HG03571 (cell line): ENCODE results near the gene ACOT7.
"Not testable (repeated sequence)": the region's sequence is repeated elsewhere in the genome, so short reads cannot be mapped to it uniquely, and the experiment has no call there.

Experiments used
- ATAC-seq: cut with Tn5 transposase; IDR thresholded peaks from one replicate; pipeline ENCODE4 v1.9.1; 2021; ENCODE audit not compliant: unreplicated experiment

ACOT7 gene

GRCh38 chr1:6401673-6402072 lies 8.1 kb upstream of the ACOT7 start:
- ATAC-seq: no peak

- ATAC-seq: no peak
Observed at GRCh38 chr1:6399294-6399693, 5.7 kb upstream of the ACOT7 start.

GRCh38 chr1:6397844-6398441 lies 4.4 kb upstream of the ACOT7 start:
- no peak for ATAC-seq

- no peak for ATAC-seq
Observed at GRCh38 chr1:6396998-6397397, 3.4 kb upstream of the ACOT7 start.

GRCh38 chr1:6395781-6396244 lies 2.2 kb upstream of the ACOT7 start:
- ATAC-seq: not testable (repeated sequence)

DNA sequence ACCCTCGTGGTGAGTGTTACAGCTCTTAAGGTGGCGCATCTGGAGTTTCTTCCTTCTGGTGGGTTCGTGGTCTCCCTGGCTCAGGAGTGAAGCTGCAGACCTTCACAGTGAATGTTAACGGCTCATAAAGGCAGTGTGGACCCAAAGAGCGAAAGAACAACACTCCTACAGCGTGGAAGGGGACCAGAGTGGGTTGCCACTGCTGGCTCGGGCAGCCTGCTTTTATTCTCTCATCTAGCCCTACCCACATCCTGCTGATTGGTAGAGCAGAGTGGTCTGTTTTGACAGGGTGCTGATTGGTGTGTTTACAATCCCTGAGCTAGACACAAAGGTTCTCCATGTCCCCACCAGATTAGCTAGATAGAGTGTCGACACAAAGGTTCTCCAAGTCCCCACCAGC lies 1.6 kb upstream of the ACOT7 start:
- not testable (repeated sequence) for ATAC-seq

DNA sequence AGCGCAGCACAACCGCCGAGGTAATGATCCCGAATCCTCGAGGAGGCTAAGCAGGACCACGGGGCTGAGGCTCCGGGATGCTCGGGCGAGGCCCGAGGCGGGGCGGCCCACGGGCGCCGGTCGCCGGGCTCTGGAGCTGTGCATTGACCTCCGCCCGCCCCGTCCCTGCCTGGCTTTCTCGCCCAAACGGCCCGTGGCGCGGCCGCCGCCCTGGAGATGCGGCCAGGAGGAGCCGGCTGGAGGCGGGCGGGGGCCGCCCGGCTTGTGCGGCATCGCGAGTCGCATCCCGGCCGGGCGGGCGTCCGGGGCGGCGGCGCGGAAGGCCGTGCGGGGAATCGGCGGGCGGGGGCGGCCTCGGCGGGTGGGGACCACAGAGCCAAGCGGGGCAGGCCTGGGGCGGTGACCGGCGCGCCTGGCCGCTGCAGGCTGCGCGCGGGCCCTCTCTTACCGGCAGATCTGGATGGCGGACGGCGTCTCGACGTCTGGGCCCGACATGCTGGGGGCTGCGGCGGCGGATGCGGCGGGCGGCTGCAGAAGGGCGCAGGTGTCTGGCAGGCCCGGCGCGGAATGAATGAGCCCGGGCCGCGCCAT lies 663 bp downstream of the ACOT7 start:
- peak; percentile 8 for ATAC-seq

- no peak for ATAC-seq
Observed at GRCh38 chr1:6391951-6392808, 1.4 kb downstream of the ACOT7 start.

- no peak for ATAC-seq
Observed at GRCh38 chr1:6389971-6390370, 3.6 kb downstream of the ACOT7 start.

GRCh38 chr1:6386371-6386949 lies 7.1 kb downstream of the ACOT7 start:
- ATAC-seq: no peak

GRCh38 chr1:6385488-6386191 lies 7.9 kb downstream of the ACOT7 start:
- no peak for ATAC-seq

DNA sequence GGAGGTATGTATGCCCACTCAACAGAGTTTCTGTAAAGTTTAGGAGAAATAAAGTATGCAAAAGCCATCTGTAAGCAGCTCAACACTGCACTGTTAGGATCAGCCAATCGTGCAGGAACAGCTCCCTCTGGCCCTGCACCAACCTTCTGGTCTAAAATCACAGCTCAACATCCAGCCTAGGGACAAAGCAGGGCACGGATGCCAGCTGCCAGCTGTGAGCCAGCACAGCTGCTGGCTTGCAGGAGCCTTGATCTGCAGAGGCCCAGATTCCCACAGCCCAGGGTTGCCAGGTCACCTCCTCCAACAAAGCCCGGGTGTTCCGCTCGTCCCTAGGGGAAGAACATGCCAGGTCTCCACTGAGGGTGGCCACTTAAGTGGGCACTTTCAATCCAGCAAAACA lies 8.6 kb downstream of the ACOT7 start:
- no peak for ATAC-seq

- no peak for ATAC-seq
Observed at GRCh38 chr1:6384135-6384534, 9.4 kb downstream of the ACOT7 start.

DNA sequence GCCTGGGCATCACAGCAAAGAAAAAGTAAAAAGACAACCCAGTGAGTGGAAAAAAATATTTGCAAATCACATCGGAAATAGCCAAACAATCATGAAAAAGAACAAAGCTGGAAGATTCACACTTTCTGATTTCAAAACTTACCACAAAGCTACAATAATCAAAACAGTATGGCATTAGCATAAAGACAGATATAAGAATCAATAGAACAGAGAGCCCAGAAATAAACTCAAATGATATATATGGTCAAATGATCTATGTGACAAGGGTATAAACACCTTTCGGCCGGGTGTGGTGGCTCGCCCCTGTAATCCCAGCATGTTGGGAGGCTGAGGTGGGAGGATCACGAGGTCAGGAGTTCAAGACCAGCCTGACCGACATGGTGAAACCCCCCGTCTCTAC lies 13.5 kb downstream of the ACOT7 start:
- no peak for ATAC-seq

DNA sequence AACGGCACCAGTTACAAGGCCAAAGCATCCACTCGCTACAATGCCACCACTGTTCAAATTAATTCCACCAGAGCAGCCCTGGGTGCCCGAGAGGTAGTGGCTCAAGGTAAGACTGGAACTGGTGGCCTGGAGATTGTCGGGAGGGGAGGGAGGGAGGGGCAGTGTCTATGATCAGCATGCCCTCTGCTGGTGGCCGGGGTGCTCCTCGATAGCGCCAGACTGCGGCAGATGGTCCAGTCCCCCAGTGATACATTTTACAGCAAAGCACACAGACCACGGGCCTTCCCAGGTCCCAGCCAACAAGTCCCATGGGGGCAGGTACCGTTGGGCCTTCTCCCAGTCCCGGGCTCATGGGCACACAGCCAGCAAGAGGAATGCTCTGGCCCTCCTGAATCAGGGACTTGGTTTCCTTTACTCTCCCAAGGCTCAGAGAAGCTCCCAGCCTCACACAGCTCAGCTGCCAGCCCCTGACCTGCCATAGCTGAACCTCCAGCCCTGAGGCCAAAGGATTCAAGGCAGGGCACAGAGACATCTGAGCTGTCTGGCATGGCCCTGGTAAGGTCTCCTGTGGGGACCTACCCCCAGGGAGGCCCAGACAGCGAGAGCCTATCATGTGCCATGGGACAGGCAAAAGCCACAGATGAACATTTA lies 15.3 kb downstream of the ACOT7 start:
- ATAC-seq: no peak

DNA sequence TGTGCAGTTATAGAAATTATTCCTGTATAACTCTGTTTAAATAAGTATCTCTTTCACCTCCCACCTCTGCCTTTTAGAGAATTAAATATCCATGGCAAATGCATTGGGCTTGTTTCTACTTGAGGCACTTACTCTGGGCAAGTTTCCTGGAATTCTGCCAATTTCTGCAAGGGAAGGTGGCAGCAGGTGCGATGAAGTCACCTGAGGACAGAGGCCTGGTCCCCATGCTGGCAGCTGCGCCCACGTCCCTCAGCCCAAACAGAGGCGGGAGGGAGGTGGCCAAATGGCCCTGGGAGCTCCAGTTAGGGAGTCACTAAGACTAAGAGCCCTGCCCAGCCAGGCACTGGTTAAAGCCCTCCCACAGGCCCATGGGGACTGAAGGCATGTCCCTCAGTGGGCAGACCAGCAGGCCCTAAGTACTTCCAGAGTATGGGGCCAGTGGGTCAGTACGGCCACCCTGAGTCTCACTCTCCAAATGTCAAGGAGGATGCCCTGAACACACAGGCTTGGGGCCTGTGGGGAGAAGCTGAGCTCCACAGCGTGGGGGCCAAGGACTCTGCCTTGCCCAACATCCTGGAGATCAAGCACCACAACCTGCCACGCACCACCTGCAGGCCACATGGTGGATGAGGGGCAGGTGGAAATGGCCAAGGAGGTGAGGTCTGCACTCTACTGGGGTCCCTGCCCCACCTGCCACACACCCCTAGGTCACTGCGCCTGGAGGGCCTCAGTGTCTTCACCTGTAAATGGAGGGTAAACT lies 19.4 kb downstream of the ACOT7 start:
- no peak for ATAC-seq

DNA sequence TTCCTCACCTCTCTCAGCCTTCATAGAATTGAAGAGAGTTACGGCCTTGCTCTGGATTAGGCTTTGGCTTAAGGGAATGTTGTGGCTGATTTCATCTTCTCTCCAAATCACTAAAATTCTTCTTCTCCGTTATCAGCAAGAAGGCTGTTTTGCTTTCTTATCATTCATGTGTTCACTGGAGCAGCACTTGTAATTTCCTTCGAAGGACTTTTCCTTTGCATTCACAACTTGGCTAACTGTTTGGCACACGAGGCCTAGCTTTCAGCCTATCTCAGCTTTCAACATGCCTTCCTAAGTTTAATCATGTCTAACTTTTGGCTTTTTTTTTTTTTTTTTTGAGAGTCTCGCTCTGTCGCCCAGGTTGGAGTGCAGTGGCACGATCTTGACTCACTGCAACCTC lies 21.3 kb downstream of the ACOT7 start:
- ATAC-seq: not testable (repeated sequence)

DNA sequence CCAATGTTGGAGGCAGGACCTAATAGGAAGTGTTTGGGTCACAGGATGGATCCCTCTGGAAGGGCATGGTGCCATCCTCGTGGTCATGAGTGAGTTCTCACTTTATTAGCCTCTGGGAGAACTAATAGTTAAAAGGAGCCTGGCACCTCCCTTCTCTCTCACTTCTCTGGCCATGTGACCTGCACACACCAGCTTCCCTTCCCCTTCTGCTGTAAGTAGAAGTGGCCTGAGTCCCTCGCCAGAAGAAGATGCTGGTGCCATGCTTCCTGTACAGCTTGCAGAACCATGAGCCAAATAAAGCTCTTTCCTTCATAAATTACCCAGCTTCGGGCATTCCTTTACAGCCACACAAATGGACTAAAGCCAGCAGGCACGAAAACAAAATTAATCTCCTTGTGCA lies 23.6 kb downstream of the ACOT7 start:
- ATAC-seq: no peak

DNA sequence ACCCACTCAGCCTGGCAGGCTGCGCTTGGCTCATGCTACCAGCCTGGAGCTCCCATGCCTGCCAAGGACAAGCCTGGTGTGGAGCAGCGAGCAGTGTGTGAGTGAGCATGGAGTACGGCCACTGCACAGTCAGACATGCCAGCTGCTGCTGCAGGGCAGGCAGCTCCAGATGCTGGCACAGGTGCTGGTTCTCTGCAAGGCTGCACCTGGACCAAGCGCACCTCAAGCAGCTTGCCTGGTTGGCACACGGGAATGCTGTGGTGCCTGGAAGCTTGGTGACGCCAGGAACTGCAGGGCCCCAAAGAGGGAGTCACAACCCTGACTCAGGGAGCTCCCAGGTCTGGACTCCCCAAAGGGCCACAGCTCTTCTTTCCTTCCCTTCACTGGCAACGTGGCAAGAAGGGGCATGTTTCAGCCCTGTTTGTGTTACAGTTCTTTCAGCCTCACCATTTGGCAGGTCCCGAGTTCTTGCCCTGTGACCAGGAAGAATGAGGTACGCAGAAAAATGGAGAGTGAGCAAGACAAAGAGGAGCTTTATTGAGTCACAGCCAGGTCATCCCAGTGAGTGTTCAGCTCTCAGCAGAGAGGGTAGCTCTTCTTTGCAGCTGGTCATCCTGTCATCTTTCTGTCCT lies 26.1 kb downstream of the ACOT7 start:
- no peak for ATAC-seq
